ENCODE measurements around the gene C3orf18. TPM values are rescaled to one million over a fixed set of nuclear protein-coding genes. Genes with fewer than 3 reads are reported as not detected.

Gene C3orf18
- total RNA-seq, 1 donor from 2014 or later, result 7.2 TPM

DNA sequence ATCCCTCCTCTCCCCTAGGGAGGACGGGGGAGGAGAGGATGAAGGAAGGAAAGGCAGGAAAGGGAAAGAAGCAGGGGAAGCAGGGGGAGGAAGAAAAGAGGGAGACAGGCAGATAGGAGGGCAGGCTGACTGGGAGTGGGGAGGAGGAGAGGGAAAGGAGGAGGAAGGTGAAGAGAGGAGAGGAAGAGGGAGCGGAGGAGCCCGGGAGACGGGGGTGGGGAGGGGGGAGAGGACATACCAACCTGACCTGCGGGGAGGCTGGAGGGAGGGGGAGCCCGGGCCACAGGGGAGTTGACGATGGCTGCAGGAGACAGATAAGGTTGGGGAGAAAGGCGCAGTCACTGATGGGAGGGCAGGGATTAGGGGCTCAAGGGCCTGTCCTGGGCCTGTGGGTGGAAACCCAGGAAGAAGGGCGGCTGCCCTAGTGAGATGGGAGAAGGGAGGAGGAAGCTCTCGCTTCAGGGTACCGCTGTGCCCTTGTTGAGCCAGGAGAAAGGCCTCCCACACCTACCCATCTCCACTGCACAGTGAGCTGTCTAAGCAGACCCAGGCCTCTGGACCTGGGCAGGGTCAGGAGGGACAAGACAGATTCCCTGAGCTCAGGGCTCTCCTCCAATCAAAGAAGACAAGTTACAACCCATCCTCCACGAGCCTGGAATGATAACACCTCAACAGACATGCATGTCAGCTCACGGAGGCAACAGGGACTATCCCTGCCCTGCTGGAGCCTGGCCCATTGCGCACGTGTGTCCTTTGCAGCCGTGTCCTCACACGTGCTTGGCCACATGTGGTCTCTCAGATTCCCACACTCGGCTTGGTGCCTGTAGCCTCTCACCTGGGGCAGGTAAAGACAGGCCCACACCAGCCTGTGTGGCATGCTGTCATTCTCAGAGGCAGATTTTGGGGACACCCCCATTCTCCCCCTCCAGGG is 27.9 kb downstream of the C3orf18 start:
- H3K27ac Mint-ChIP-seq (ENCODE audit: unreplicated experiment), result no peak overlapping the region
- peaks cover 50% of the 10 kb centered on the region for H3K27me3 Mint-ChIP-seq (ENCODE audit: low read depth, unreplicated experiment)
- TF ChIP-seq EZH2 (IDR thresholded peaks at IDR 0.05; ENCODE audit: insufficient read depth, low read length), result no peak
- TF ChIP-seq, protein P1, sequence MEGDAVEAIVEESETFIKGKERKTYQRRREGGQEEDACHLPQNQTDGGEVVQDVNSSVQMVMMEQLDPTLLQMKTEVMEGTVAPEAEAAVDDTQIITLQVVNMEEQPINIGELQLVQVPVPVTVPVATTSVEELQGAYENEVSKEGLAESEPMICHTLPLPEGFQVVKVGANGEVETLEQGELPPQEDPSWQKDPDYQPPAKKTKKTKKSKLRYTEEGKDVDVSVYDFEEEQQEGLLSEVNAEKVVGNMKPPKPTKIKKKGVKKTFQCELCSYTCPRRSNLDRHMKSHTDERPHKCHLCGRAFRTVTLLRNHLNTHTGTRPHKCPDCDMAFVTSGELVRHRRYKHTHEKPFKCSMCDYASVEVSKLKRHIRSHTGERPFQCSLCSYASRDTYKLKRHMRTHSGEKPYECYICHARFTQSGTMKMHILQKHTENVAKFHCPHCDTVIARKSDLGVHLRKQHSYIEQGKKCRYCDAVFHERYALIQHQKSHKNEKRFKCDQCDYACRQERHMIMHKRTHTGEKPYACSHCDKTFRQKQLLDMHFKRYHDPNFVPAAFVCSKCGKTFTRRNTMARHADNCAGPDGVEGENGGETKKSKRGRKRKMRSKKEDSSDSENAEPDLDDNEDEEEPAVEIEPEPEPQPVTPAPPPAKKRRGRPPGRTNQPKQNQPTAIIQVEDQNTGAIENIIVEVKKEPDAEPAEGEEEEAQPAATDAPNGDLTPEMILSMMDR (IDR thresholded peaks at IDR 0.05; ENCODE audit: insufficient read depth, low read depth, low read length), result no peak
- no peaks in the 10 kb centered on the region for H3K9me3 ChIP-seq (ENCODE audit: insufficient read depth, low read depth, low read length)
- H3K4me1 ChIP-seq (ENCODE audit: insufficient read depth, low read length), result no peaks in the 10 kb centered on the region
- no peaks in the 10 kb centered on the region for H3K9me3 Mint-ChIP-seq (ENCODE audit: unreplicated experiment)
- H3K79me2 ChIP-seq (ENCODE audit: insufficient read depth, low read length), result no peaks in the 10 kb centered on the region
- no peak for FAIRE-seq
- no peak overlapping the region for H2AFZ ChIP-seq (ENCODE audit: low read depth, low read length)
- no peaks in the 10 kb centered on the region for H3K36me3 ChIP-seq (ENCODE audit: insufficient read depth, low read length)
- no peak overlapping the region for H3K4me2 ChIP-seq (ENCODE audit: low read length)
- no peak overlapping the region for H3K4me3 Mint-ChIP-seq (ENCODE audit: unreplicated experiment)
- peaks cover 13% of the 10 kb centered on the region for H3K27me3 ChIP-seq (ENCODE audit: insufficient read depth, low read length)
- H3K9ac ChIP-seq (ENCODE audit: low read length), result no peak overlapping the region
- H3K4me1 Mint-ChIP-seq (ENCODE audit: low read depth, unreplicated experiment), result peaks cover 5% of the 10 kb centered on the region
- H4K20me1 ChIP-seq (ENCODE audit: insufficient read depth, low read length), result no peaks in the 10 kb centered on the region
- H3K36me3 Mint-ChIP-seq (ENCODE audit: low read depth, unreplicated experiment), result peaks cover 9% of the 10 kb centered on the region
- H3K4me3 ChIP-seq (ENCODE audit: insufficient read depth, low read depth, low read length), result no peak overlapping the region
- DNase-seq (ENCODE audit: low read depth), result no peak
- H3K27ac ChIP-seq (ENCODE audit: low read depth, low read length), result no peak overlapping the region

DNA sequence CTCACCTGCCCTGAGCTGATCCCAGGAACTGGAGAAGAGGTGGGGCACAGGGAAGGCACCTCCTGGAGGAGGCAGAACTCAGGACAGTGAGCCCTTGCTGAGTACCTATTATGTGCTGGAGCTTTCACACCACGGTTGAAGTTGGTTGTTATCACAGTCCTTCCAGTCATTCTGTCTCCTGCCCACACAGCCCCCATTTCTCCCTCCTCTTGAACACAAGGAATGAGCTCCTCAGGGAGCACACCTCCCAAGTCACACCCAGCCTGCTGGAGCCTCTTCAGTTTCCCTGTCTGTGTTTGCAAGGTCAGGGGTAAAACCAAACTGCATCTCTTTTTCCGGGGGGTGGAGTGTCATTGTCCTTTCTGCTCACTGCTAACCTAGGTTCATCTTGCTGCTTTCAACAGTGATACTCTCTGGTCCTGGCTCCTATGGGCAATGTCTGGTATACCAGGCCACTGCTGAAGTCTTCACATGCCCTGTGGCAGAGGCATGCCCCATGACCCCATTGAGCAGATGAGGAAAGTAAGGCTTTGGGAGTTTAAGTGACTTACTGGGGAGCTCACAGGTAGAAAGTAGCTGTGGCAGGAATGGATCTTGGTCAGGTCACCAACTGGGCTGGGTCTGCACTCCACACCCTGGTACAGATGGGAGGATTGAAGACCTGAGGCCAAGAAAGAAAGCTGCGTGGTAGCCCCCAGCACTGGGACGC is 30.0 kb downstream of the C3orf18 start:
- no peak for TF ChIP-seq EZH2 (IDR thresholded peaks at IDR 0.05; ENCODE audit: insufficient read depth, low read length)
- TF ChIP-seq, protein P1 (IDR thresholded peaks at IDR 0.05; ENCODE audit: insufficient read depth, low read depth, low read length), result no peak
- H3K27me3 ChIP-seq (ENCODE audit: insufficient read depth, low read length), result peaks cover 13% of the 10 kb centered on the region
- Mint-ChIP-seq H3K27ac (ENCODE audit: unreplicated experiment) (no peak overlapping the region), H3K27me3 (ENCODE audit: low read depth, unreplicated experiment) (peaks cover 62% of the 10 kb centered on the region), H3K9me3 (ENCODE audit: unreplicated experiment) (no peaks in the 10 kb centered on the region), H3K36me3 (ENCODE audit: low read depth, unreplicated experiment) (peaks cover 9% of the 10 kb centered on the region), H3K4me1 (ENCODE audit: low read depth, unreplicated experiment) (peaks cover 11% of the 10 kb centered on the region), H3K4me3 (ENCODE audit: unreplicated experiment) (no peak overlapping the region)
- H3K27ac ChIP-seq (ENCODE audit: low read depth, low read length), result no peak overlapping the region
- H3K4me1 ChIP-seq (ENCODE audit: insufficient read depth, low read length), result no peaks in the 10 kb centered on the region
- no peak overlapping the region for H3K9ac ChIP-seq (ENCODE audit: low read length)
- no peaks in the 10 kb centered on the region for H3K9me3 ChIP-seq (ENCODE audit: insufficient read depth, low read depth, low read length)
- H3K4me2 ChIP-seq (ENCODE audit: low read length), result no peak overlapping the region
- no peak overlapping the region for H2AFZ ChIP-seq (ENCODE audit: low read depth, low read length)
- H3K36me3 ChIP-seq (ENCODE audit: insufficient read depth, low read length), result no peaks in the 10 kb centered on the region
- DNase-seq (ENCODE audit: low read depth), result no peak
- H3K4me3 ChIP-seq (ENCODE audit: insufficient read depth, low read depth, low read length), result no peak overlapping the region
- FAIRE-seq, result no peak
- no peaks in the 10 kb centered on the region for H3K79me2 ChIP-seq (ENCODE audit: insufficient read depth, low read length)
- H4K20me1 ChIP-seq (ENCODE audit: insufficient read depth, low read length), result no peaks in the 10 kb centered on the region
